HepG2 (cell line): ENCODE results near the gene RBM15B. TPM values are rescaled to one million over a fixed set of nuclear protein-coding genes. Genes with fewer than 3 reads are reported as not detected.

ENCODE experiments used
- ATAC-seq: fragments of 200-7000 bp; cut with Tn5 transposase; 3 replicates; pipeline ENCODE4 v1.9.1; 2020; ENCODE audit warnings: mild to moderate bottlenecking, moderate library complexity
- BruUV-seq: library from RNA; stranded (reverse); fragments of 400-500 nt; replicated peaks from 2 replicates; lab custom pipeline; 2021; lab: Mats Ljungman, UMichigan
- CTCF ChIA-PET: fragments of 300-600 bp; formaldehyde crosslinking; extraction: SDS; loops from one replicate; lab custom pipeline; 2021; ENCODE audit warnings: low total read pairs, inconsistent platforms, low intra/inter-chr PET ratio; lab: Yijun Ruan, JAX
- POLR2A ChIA-PET: fragments of 350-600 bp; sonication (Branson Sonifier 250); formaldehyde crosslinking; loops from one replicate; lab custom pipeline; 2020; ENCODE audit warnings: antibody characterized with exemption, inconsistent platforms; lab: Yijun Ruan, JAX
- DNase-seq: peaks from one replicate; pipeline ENCODE4 v3.0.0-alpha.2; 2015; ENCODE audit warnings: low spot score
- FAIRE-seq: peaks from 3 replicates; lab custom pipeline; 2011; peaks lifted over from hg19 to GRCh38; lab: Jason Lieb, UNC
- H2AFZ ChIP-seq: one replicate; pipeline ENCODE4 v1.6.1; 2011; ENCODE audit warnings: low read length, inconsistent platforms
- H3K27ac ChIP-seq: fragments of 300-600 bp; 3 replicates; pipeline ENCODE4 v1.8.0; 2011; ENCODE audit warnings: mixed run types, mild to moderate bottlenecking, mixed read lengths, low read length, inconsistent platforms; ENCODE audit not compliant: insufficient read depth; ENCODE audit errors: extremely low read length
- H3K27me3 ChIP-seq, 2 experiments: fragments of 200-600 bp in 1 of 2; 2 replicates in 1 of 2; 3 replicates in 1 of 2; pipeline versions ENCODE4 v1.6.0 to v1.8.0; 2011; ENCODE audit warnings: low read length in 2 of 2, mild to moderate bottlenecking in 2 of 2, moderate library complexity in 2 of 2, inconsistent platforms in 1 of 2; ENCODE audit not compliant: insufficient read depth in 2 of 2, control insufficient read depth in 1 of 2
- H3K36me3 ChIP-seq, 2 experiments: fragments of 200-600 bp in 1 of 2; replicated peaks in 1 of 2; 2 replicates in 1 of 2; 3 replicates in 1 of 2; pipeline versions ENCODE4 v1.5.1 to v1.8.0; 2011; ENCODE audit warnings: low read length in 2 of 2, inconsistent platforms in 1 of 2; ENCODE audit not compliant: insufficient read depth in 2 of 2, control insufficient read depth in 1 of 2
- H3K4me1 ChIP-seq: 2 replicates; pipeline ENCODE4 v1.5.1; 2012; ENCODE audit warnings: low read length, inconsistent platforms; ENCODE audit not compliant: insufficient read depth
- H3K4me2 ChIP-seq: 2 replicates; pipeline ENCODE4 v1.6.0; 2011; ENCODE audit warnings: low read depth, low read length, inconsistent platforms
- H3K4me3 ChIP-seq, 3 experiments: fragments of 200-600 bp in 1 of 3; sonication (generic), shearing (Covaris generic) in 1 of 3; replicated peaks in 1 of 3; 2 replicates each; pipeline ENCODE4 v1.5.1; 2011 to 2016; ENCODE audit warnings: low read length in 3 of 3, inconsistent platforms in 2 of 3, low read depth in 2 of 3, mild to moderate bottlenecking in 2 of 3, control low read depth in 1 of 3, mixed read lengths in 1 of 3; ENCODE audit not compliant: insufficient read depth in 1 of 3
- H3K79me2 ChIP-seq: one replicate; pipeline ENCODE4 v1.6.1; 2011; ENCODE audit warnings: low read length, inconsistent platforms; ENCODE audit not compliant: insufficient read depth
- H3K9ac ChIP-seq: 2 replicates; pipeline ENCODE4 v1.6.0; 2011; ENCODE audit warnings: mild to moderate bottlenecking, low read depth, low read length, inconsistent platforms; ENCODE audit not compliant: insufficient read depth
- H3K9me3 ChIP-seq: 2 replicates; pipeline ENCODE4 v1.5.1; 2012; ENCODE audit warnings: mild to moderate bottlenecking, low read length
- H4K20me1 ChIP-seq: 2 replicates; pipeline ENCODE4 v1.6.0; 2011; ENCODE audit warnings: inconsistent platforms, mild to moderate bottlenecking, low read length, moderate library complexity; ENCODE audit not compliant: insufficient read depth
- AGO2 ChIP-seq: fragments of 200-400 bp; formaldehyde crosslinking; optimal IDR thresholded peaks from 2 replicates; pipeline ENCODE3; 2017; ENCODE audit warnings: mild to moderate bottlenecking, low read depth, low read length, moderate library complexity
- ATF2 ChIP-seq: sonication (generic); formaldehyde crosslinking; IDR thresholded peaks from 2 replicates; pipeline ENCODE4 v1.4.0; 2020; ENCODE audit warnings: missing genetic modification reagents
- CERS6 ChIP-seq: sonication (generic); formaldehyde crosslinking; IDR thresholded peaks from 2 replicates; pipeline ENCODE4 v1.5.0; 2020; ENCODE audit warnings: missing genetic modification reagents
- HBP1 ChIP-seq: IDR thresholded peaks from 2 replicates; pipeline ENCODE4 v1.6.1; 2016; ENCODE audit warnings: low read depth, control low read depth
- MLLT10 ChIP-seq: sonication (generic); formaldehyde crosslinking; IDR thresholded peaks from 2 replicates; pipeline ENCODE4 v1.4.0; 2020; ENCODE audit warnings: missing genetic modification reagents
- NCOA2 ChIP-seq: sonication (generic); formaldehyde crosslinking; IDR thresholded peaks from 2 replicates; pipeline ENCODE4 v1.8.0; 2022; ENCODE audit warnings: inconsistent platforms
- NFYB ChIP-seq: sonication (generic); formaldehyde crosslinking; IDR thresholded peaks from 2 replicates; pipeline ENCODE4 v1.4.0; 2020; ENCODE audit warnings: missing genetic modification reagents
- PCBP1 ChIP-seq: fragments of 200-400 bp; formaldehyde crosslinking; IDR thresholded peaks from 2 replicates; pipeline ENCODE4 v1.6.1; 2017; ENCODE audit warnings: mild to moderate bottlenecking, low read depth, low read length, borderline replicate concordance
- SOX5 ChIP-seq: IDR thresholded peaks from 2 replicates; pipeline ENCODE4 v1.6.1; 2016; ENCODE audit warnings: borderline replicate concordance
- SP4 ChIP-seq: sonication (generic); formaldehyde crosslinking; IDR thresholded peaks from 2 replicates; pipeline ENCODE4 v1.8.1; 2023; ENCODE audit warnings: mild to moderate bottlenecking, missing genetic modification reagents
- TOPORS ChIP-seq: sonication (generic); formaldehyde crosslinking; IDR thresholded peaks from 2 replicates; pipeline ENCODE4 v1.8.0; 2023; ENCODE audit warnings: mild to moderate bottlenecking, missing genetic modification reagents
- ZBTB26 ChIP-seq: IDR thresholded peaks from 2 replicates; pipeline ENCODE4 v1.6.1; 2016; ENCODE audit warnings: missing compliant biosample characterization, missing genetic modification reagents, borderline replicate concordance
- ZNF33A ChIP-seq: sonication (generic); formaldehyde crosslinking; IDR thresholded peaks from 2 replicates; pipeline ENCODE4 v1.5.1; 2020; ENCODE audit warnings: missing genetic modification reagents, mild to moderate bottlenecking, moderate library complexity, borderline replicate concordance
- WGBS: methylation state at CpG from one replicate; pipeline ENCODE4 v1.1.6; 2017; ENCODE audit warnings: low lambda C conversion rate; 5-methylcytosine and 5-hydroxymethylcytosine counted together
- in situ Hi-C: cut with HindIII; loops from 2 replicates; pipeline ENCODE4 v1.10.0; 2017; ENCODE audit warnings: low pct_unique_long_range_greater_than_20kb; ENCODE audit not compliant: extremely low pct_ligation_motif_present
- intact Hi-C: fragments of 100-400 bp; cut with micrococcal nuclease; formaldehyde crosslinking; loops from one replicate; pipeline ENCODE4 v1.10.0; 2022; ENCODE audit not compliant: unreplicated experiment
- polyA plus RNA-seq, 8 experiments: library from polyadenylated mRNA; depleted of rRNA in 3 of 8; stranded (reverse) in 7 of 8; unstranded in 1 of 8; fragments of >200 nt; fragmentation: Illumina TruSeq in 4 of 8; extraction: Trizol in 4 of 8; gene quantifications; 2 replicates each; pipeline versions ENCODE4 v1.2.1 to v1.2.3, GENCODE V29; 2011 to 2016; ENCODE audit warnings: low read depth in 4 of 8, missing spikeins in 1 of 8, mixed read lengths in 1 of 8; ENCODE audit not compliant: insufficient read depth in 1 of 8
- total RNA-seq, 5 experiments: library from RNA; depleted of rRNA; stranded (reverse); fragments of >200 nt; fragmentation: Illumina TruSeq; extraction: Trizol; gene quantifications; 2 replicates each; pipeline ENCODE4 v1.2.3, GENCODE V29; 2016; ENCODE audit warnings: low read depth in 1 of 5

Gene RBM15B
- total and polyA plus RNA-seq, 2 of the 13 experiments (the other 11 are each of a cell fraction or from before 2014, with no cell fraction given) = 8.2 to 19.3 TPM

- H3K36me3 ChIP-seq = peaks cover 22 to 57% of the 10 kb centered on the region in 2 experiments
- H3K9me3 ChIP-seq = no peaks in the 10 kb centered on the region
- FAIRE-seq (no peak), ATAC-seq (no peak), DNase-seq (no peak)
- CTCF ChIA-PET = no interaction called here
- BruUV-seq = no TSS peak
- POLR2A ChIA-PET = no interaction called here
- in situ Hi-C loops (no loop called here), intact Hi-C loops (no loop called here)
- WGBS = 94% methylated on average over 4 of the region's 4 CpGs
- no peaks in the 10 kb centered on the region for H3K79me2 ChIP-seq
- H3K4me1 ChIP-seq = no peaks in the 10 kb centered on the region
- H4K20me1 ChIP-seq = no peaks in the 10 kb centered on the region
- TF ChIP-seq SOX5 (CRISPR knock-in tag) = no peak
- TF ChIP-seq PCBP1 = no peak
- TF ChIP-seq CERS6 (CRISPR knock-in tag) = no peak
- TF ChIP-seq ZNF33A (CRISPR knock-in tag) = no peak
- TF ChIP-seq AGO2 = no peak
- TF ChIP-seq HBP1 (CRISPR knock-in tag) = no peak
- no peak overlapping the region for H2AFZ ChIP-seq
- no peak overlapping the region for H3K27ac ChIP-seq
- no peak overlapping the region for H3K4me3 ChIP-seq
- H3K27me3 ChIP-seq = no peaks in the 10 kb centered on the region
- no peak overlapping the region for H3K9ac ChIP-seq
- no peak overlapping the region for H3K4me2 ChIP-seq
These were observed 10.7 kb downstream of the RBM15B start for GRCh38 chr3:51401735-51402134.

- no peak for DNase-seq
- TF ChIP-seq ZBTB26 (CRISPR knock-in tag) (no peak), MLLT10 (no peak), NCOA2 (CRISPR knock-in tag) (no peak), ATF2 (no peak), NFYB (CRISPR knock-in tag) (no peak), SP4 (CRISPR knock-in tag) (no peak), TOPORS (CRISPR knock-in tag) (no peak)
- H4K20me1 ChIP-seq = no peaks in the 10 kb centered on the region
- H3K9ac ChIP-seq = no peak overlapping the region
- FAIRE-seq = no peak
- no peak overlapping the region for H2AFZ ChIP-seq
- in situ Hi-C loops = no loop called here
- no TSS peak for BruUV-seq
- no peak overlapping the region for H3K4me2 ChIP-seq
- no peak for ATAC-seq
- H3K4me3 ChIP-seq = no peak overlapping the region
- H3K4me1 ChIP-seq = no peaks in the 10 kb centered on the region
- intact Hi-C loops = no loop called here
- no peaks in the 10 kb centered on the region for H3K27me3 ChIP-seq
- H3K9me3 ChIP-seq = no peaks in the 10 kb centered on the region
- ChIA-PET POLR2A (no interaction called here), CTCF (no interaction called here)
- no peaks in the 10 kb centered on the region for H3K79me2 ChIP-seq
- H3K36me3 ChIP-seq = peaks cover 19 to 60% of the 10 kb centered on the region in 2 experiments
- H3K27ac ChIP-seq = no peak overlapping the region
These were observed 12.6 kb downstream of the RBM15B start for GRCh38 chr3:51403675-51404074.
